GM23338 (cell line): Measurements from ENCODE around the gene TPM3. TPM values are rescaled to one million over a fixed set of nuclear protein-coding genes. Genes with fewer than 3 reads are reported as not detected.
A peak's percentile ranks its signal among the peaks of the same experiment; 100 is the strongest.

Experiments
- ATAC-seq: fragments of 200-7000 bp; cut with Tn5 transposase; 3 replicates; pipeline ENCODE4 v1.9.1; 2020
- DNase-seq: peaks from one replicate; pipeline ENCODE4 v3.0.0-alpha.2; 2015; ENCODE audit warnings: low spot score
- H2AFZ ChIP-seq: fragments of 200-600 bp; sonication (generic); 2 replicates; pipeline ENCODE4 v1.8.0; 2016; ENCODE audit warnings: antibody characterized with exemption, mild to moderate bottlenecking, moderate library complexity
- H3F3A ChIP-seq: fragments of 200-600 bp; sonication (generic); replicated peaks from 2 replicates; pipeline ENCODE4 v1.8.0; 2017; ENCODE audit warnings: antibody characterized with exemption, mixed run types, low read depth
- H3K27ac ChIP-seq: fragments of 200-600 bp; sonication (generic); 2 replicates; pipeline ENCODE4 v1.6.1; 2016; ENCODE audit warnings: low read depth
- H3K27me3 ChIP-seq: fragments of 200-600 bp; sonication (generic); 2 replicates; pipeline ENCODE4 v1.8.0; 2016; ENCODE audit warnings: mild to moderate bottlenecking, mixed run types, moderate library complexity; ENCODE audit not compliant: insufficient read depth
- H3K36me3 ChIP-seq: fragments of 200-600 bp; sonication (generic); 2 replicates; pipeline ENCODE4 v1.8.0; 2016; ENCODE audit warnings: mild to moderate bottlenecking; ENCODE audit not compliant: insufficient read depth
- H3K4me1 ChIP-seq: fragments of 200-600 bp; sonication (generic); 2 replicates; pipeline ENCODE4 v1.8.0; 2016; ENCODE audit warnings: mild to moderate bottlenecking, moderate library complexity; ENCODE audit not compliant: insufficient read depth
- H3K4me2 ChIP-seq: fragments of 200-600 bp; sonication (generic); 2 replicates; pipeline ENCODE4 v1.7.1; 2017; ENCODE audit warnings: mixed run types
- H3K4me3 ChIP-seq: fragments of 200-600 bp; sonication (generic); 2 replicates; pipeline ENCODE4 v1.6.1; 2016; ENCODE audit warnings: mixed run types
- H3K79me2 ChIP-seq: fragments of 200-600 bp; sonication (generic); replicated peaks from 2 replicates; pipeline ENCODE4 v1.8.0; 2017; ENCODE audit warnings: mild to moderate bottlenecking; ENCODE audit not compliant: insufficient read depth
- H3K9me2 ChIP-seq: fragments of 200-600 bp; sonication (generic); 2 replicates; pipeline ENCODE4 v1.8.0; 2017; ENCODE audit not compliant: insufficient read depth
- H4K20me1 ChIP-seq: fragments of 200-600 bp; sonication (generic); replicated peaks from 2 replicates; pipeline ENCODE4 v1.8.0; 2017; ENCODE audit warnings: mild to moderate bottlenecking; ENCODE audit not compliant: insufficient read depth
- H3K27ac Mint-ChIP-seq: 2 replicates; pipeline ENCODE4 v1.8.0; 2020; ENCODE audit warnings: inconsistent platforms, mild to moderate bottlenecking, moderate library complexity, mixed read lengths
- H3K27me3 Mint-ChIP-seq: 3 replicates; pipeline ENCODE4 v1.8.0; 2022; ENCODE audit warnings: low read depth, mild to moderate bottlenecking, moderate library complexity, mixed read lengths, inconsistent platforms; ENCODE audit not compliant: insufficient read depth, poor library complexity
- H3K36me3 Mint-ChIP-seq: 3 replicates; pipeline ENCODE4 v1.8.0; 2021; ENCODE audit warnings: low read depth, mild to moderate bottlenecking, inconsistent platforms, moderate library complexity, mixed read lengths
- H3K4me1 Mint-ChIP-seq: 3 replicates; pipeline ENCODE4 v1.8.0; 2020; ENCODE audit warnings: mild to moderate bottlenecking, inconsistent platforms, mixed read lengths
- H3K4me3 Mint-ChIP-seq: 3 replicates; pipeline ENCODE4 v1.8.0; 2021; ENCODE audit warnings: moderate library complexity, mild to moderate bottlenecking, inconsistent platforms, mixed read lengths
- H3K9me3 Mint-ChIP-seq: 3 replicates; pipeline ENCODE4 v1.8.0; 2020; ENCODE audit warnings: moderate library complexity, mild to moderate bottlenecking, inconsistent platforms, mixed read lengths
- CREB1 ChIP-seq: fragments of 250-450 bp; sonication (Bioruptor Pico); IDR thresholded peaks from 2 replicates; pipeline ENCODE4 v1.5.0; 2020; ENCODE audit warnings: low read depth, mild to moderate bottlenecking, moderate library complexity
- CTCF ChIP-seq, 2 experiments: fragments of 200-600 bp in 1 of 2; sonication (generic) in 1 of 2; conservative IDR thresholded peaks; 2 replicates each; pipeline versions ENCODE4 v1.5.1 to v1.6.1; 2016 to 2017; ENCODE audit warnings: antibody characterized with exemption in 2 of 2, low read depth in 2 of 2, mild to moderate bottlenecking in 2 of 2, moderate library complexity in 1 of 2
- ETS1 ChIP-seq: IDR thresholded peaks from 2 replicates; pipeline ENCODE4 v1.6.1; 2016; ENCODE audit warnings: antibody characterized with exemption
- EZH2 ChIP-seq: fragments of 200-600 bp; sonication (generic); IDR thresholded peaks from one replicate; pipeline ENCODE4 v1.8.0; 2017; ENCODE audit warnings: antibody characterized with exemption, mild to moderate bottlenecking, low read depth; ENCODE audit not compliant: unreplicated experiment
- EZH2phosphoT487 ChIP-seq: fragments of 200-600 bp; sonication (generic); IDR thresholded peaks from one replicate; pipeline ENCODE4 v1.8.1; 2018; ENCODE audit warnings: antibody characterized with exemption; ENCODE audit not compliant: unreplicated experiment
- JUNB ChIP-seq: IDR thresholded peaks from one replicate; pipeline ENCODE4 v1.6.1; 2016; ENCODE audit warnings: antibody characterized with exemption; ENCODE audit not compliant: unreplicated experiment
- NANOG ChIP-seq: IDR thresholded peaks from 2 replicates; pipeline ENCODE4 v1.6.1; 2016; ENCODE audit warnings: antibody characterized with exemption, borderline replicate concordance
- POLR2AphosphoS5 ChIP-seq: IDR thresholded peaks from 2 replicates; pipeline ENCODE4 v1.6.1; 2016; ENCODE audit warnings: antibody characterized with exemption, low read depth
- STAT1 ChIP-seq: IDR thresholded peaks from one replicate; pipeline ENCODE4 v1.6.1; 2016; ENCODE audit warnings: antibody characterized with exemption; ENCODE audit not compliant: unreplicated experiment
- ZNF114 ChIP-seq: fragments of 250-450 bp; sonication (Bioruptor Pico); IDR thresholded peaks from 2 replicates; pipeline ENCODE4 v1.5.0; 2020; ENCODE audit warnings: mild to moderate bottlenecking, moderate library complexity
- ZNF331 ChIP-seq: fragments of 250-450 bp; sonication (Bioruptor Pico); IDR thresholded peaks from 2 replicates; pipeline ENCODE4 v1.5.0; 2020; ENCODE audit warnings: low read depth, mild to moderate bottlenecking, moderate library complexity
- ZNF462 ChIP-seq: fragments of 250-450 bp; sonication (Bioruptor Pico); IDR thresholded peaks from 2 replicates; pipeline ENCODE4 v1.5.0; 2020; ENCODE audit warnings: mild to moderate bottlenecking, moderate library complexity
- polyA plus RNA-seq: library from polyadenylated mRNA; unstranded; fragments of >200 nt; fragmentation: Nextera tagmentation; extraction: Ambion mirVana; gene quantifications from 2 replicates; pipeline ENCODE4 v1.2.1, GENCODE V29; 2016
- total RNA-seq: library from RNA; depleted of rRNA; stranded (reverse); fragments of >200 nt; shearing (Covaris generic); gene quantifications from 2 replicates; pipeline ENCODE4 v1.2.3, GENCODE V29; 2014

The TPM3 gene
- total and polyA plus RNA-seq, 2 experiments from 2014 or later, result 544 to 747 TPM

GRCh38 chr1:154155251-154155650, 36.6 kb downstream of the TPM3 start:
- H3K4me1 Mint-ChIP-seq, result peaks cover 32% of the 10 kb centered on the region
- H3K9me3 Mint-ChIP-seq, result no peaks in the 10 kb centered on the region
- Histone ChIP-seq H3F3A (peaks cover 29% of the 10 kb centered on the region; the same call in 1 of the 2 replicates), H3K79me2 (peaks cover 3% of the 10 kb centered on the region; the same call in 1 of the 2 replicates), H3K27ac (peak overlapping the region; percentile 89), H2AFZ (no peak overlapping the region), H3K36me3 (peaks cover 40% of the 10 kb centered on the region), H3K4me1 (peaks cover 11% of the 10 kb centered on the region), H3K4me2 (peak overlapping the region; percentile 31), H3K4me3 (no peak overlapping the region), H3K27me3 (no peaks in the 10 kb centered on the region), H4K20me1 (peaks cover 13% of the 10 kb centered on the region), H3K9me2 (no peaks in the 10 kb centered on the region)
- peaks cover 43% of the 10 kb centered on the region for H3K36me3 Mint-ChIP-seq
- TF ChIP-seq EZH2phosphoT487, result no peak
- no peak for TF ChIP-seq CREB1 (CRISPR knock-in tag)
- H3K27ac Mint-ChIP-seq, result no peak overlapping the region
- H3K27me3 Mint-ChIP-seq, result peaks cover 5% of the 10 kb centered on the region
- no peak overlapping the region for H3K4me3 Mint-ChIP-seq
- ATAC-seq (no peak), DNase-seq (peak; percentile 23)

- H3K79me2 ChIP-seq, result no peaks in the 10 kb centered on the region; the same call in 1 of the 2 replicates
- H3K9me3 Mint-ChIP-seq, result no peaks in the 10 kb centered on the region
- peaks cover 32% of the 10 kb centered on the region for H3K4me1 Mint-ChIP-seq
- H3K4me3 ChIP-seq, result no peak within 1 kb of the TSS
- H2AFZ ChIP-seq, result no peak within 1 kb of the TSS
- H3K36me3 ChIP-seq, result peaks cover 35% of the 10 kb centered on the region
- H3K27ac ChIP-seq, result peak within 1 kb of the TSS; percentile 89
- peaks cover 29% of the 10 kb centered on the region; the same call in 1 of the 2 replicates for H3F3A ChIP-seq
- peak within 1 kb of the TSS; percentile 80 for H3K27ac Mint-ChIP-seq
- peak within 1 kb of the TSS; percentile 31 for H3K4me2 ChIP-seq
- H3K4me3 Mint-ChIP-seq, result no peak within 1 kb of the TSS
- DNase-seq, result peak; percentile 91
- H3K4me1 ChIP-seq, result peaks cover 11% of the 10 kb centered on the region
- H3K27me3 Mint-ChIP-seq, result peaks cover 5% of the 10 kb centered on the region
- peaks cover 11% of the 10 kb centered on the region for H4K20me1 ChIP-seq
- H3K36me3 Mint-ChIP-seq, result peaks cover 37% of the 10 kb centered on the region
- ATAC-seq, result peak; percentile 92
- no peaks in the 10 kb centered on the region for H3K27me3 ChIP-seq
- no peaks in the 10 kb centered on the region for H3K9me2 ChIP-seq
- no peak for TF ChIP-seq STAT1
- no peak for TF ChIP-seq ZNF331 (CRISPR knock-in tag)
- peak; percentile 90 for TF ChIP-seq CREB1 (CRISPR knock-in tag)
- peak; percentile 45 for TF ChIP-seq POLR2AphosphoS5
- no peak for TF ChIP-seq ZNF114 (CRISPR knock-in tag)
- TF ChIP-seq EZH2phosphoT487, result no peak
- no peak for TF ChIP-seq NANOG
- no peak for TF ChIP-seq ZNF462 (CRISPR knock-in tag)
- no peak for TF ChIP-seq ETS1
- no peak for TF ChIP-seq EZH2
- peak; percentile 19 to 33 for TF ChIP-seq CTCF (conservative IDR thresholded peaks at IDR 0.05; ENCODE audit: low read depth in 2 of 2)
- no peak for TF ChIP-seq JUNB
These were observed 37.2 kb downstream of the TPM3 start, which contains the start of gene NUP210L for GRCh38 chr1:154154534-154155191. NUP210L (minus strand) TSS chr1:154155073.
